ENCODE results near the gene PRAC1.

Gene PRAC1

DNA sequence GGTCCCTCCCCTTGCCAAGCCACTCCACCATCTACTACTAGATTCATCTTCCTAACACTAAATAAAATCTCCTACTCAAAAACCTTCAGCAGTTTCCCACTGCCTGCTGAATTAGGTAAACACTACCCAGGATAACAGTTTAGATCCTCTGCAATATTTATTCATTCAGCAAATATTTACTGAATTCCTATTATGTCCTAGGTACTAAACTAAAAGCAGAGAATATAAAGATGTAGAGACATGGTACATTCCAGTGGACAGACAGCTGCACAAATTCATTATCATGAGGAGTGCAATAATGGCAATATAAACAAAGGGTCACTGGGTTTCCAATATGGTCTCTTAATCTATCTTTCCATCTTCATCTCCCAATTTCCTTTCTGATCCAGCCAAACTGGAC, 37.0 kb upstream of the PRAC1 start:
- TF ChIP-seq, protein P1, sequence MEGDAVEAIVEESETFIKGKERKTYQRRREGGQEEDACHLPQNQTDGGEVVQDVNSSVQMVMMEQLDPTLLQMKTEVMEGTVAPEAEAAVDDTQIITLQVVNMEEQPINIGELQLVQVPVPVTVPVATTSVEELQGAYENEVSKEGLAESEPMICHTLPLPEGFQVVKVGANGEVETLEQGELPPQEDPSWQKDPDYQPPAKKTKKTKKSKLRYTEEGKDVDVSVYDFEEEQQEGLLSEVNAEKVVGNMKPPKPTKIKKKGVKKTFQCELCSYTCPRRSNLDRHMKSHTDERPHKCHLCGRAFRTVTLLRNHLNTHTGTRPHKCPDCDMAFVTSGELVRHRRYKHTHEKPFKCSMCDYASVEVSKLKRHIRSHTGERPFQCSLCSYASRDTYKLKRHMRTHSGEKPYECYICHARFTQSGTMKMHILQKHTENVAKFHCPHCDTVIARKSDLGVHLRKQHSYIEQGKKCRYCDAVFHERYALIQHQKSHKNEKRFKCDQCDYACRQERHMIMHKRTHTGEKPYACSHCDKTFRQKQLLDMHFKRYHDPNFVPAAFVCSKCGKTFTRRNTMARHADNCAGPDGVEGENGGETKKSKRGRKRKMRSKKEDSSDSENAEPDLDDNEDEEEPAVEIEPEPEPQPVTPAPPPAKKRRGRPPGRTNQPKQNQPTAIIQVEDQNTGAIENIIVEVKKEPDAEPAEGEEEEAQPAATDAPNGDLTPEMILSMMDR (conservative IDR thresholded peaks at IDR 0.05; ENCODE audit: control insufficient read depth, insufficient read depth, low read depth, low read length): no peak
- DNase-seq (ENCODE audit: low read depth): no peak
- no peak overlapping the region for H3K4me3 ChIP-seq (ENCODE audit: control insufficient read depth, low read depth, low read length)

DNA sequence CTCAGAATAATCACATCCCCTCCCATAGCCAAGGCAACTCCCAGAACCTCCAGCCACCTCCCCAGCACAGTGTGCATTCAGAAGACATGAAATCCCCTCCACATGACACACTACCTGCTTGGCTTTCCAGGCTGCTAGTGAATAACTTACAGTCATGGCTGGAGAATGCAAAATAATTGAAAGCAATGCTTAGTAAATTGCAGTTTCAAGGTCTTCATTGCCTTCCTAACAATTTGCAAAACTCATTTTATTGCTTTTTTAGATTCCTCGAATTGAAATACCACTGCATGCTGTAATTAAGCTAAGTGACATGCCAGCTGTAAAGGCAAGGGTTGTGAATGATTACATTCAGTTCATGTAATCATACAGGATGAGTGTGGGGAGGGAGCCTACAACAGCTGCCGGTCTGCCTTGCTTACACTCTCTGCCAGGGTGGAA, 35.2 kb upstream of the PRAC1 start:
- no peak for DNase-seq (ENCODE audit: low read depth)
- TF ChIP-seq, protein P1 (conservative IDR thresholded peaks at IDR 0.05; ENCODE audit: control insufficient read depth, insufficient read depth, low read depth, low read length): no peak
- H3K4me3 ChIP-seq (ENCODE audit: control insufficient read depth, low read depth, low read length): no peak overlapping the region

DNA sequence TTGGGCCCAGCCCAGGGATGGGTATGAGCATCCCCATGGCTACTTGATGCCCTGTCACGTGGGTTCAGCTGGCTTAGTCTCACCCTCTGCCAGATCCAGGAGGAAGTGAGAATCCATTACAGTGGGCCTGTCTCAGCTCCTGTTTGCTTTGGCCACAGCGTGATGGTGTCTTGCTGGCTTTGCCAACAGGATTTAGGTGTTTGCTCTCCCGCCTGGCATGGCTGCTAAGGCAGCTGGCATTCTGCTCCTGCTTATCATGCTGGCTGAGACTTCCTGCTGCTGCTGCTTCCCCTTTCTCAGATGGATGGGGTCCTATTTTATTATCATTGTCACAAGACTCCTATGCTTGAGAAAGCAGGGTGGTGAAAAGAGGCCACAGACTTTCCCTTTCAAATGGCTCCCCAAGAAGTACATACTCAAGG, 34.5 kb upstream of the PRAC1 start:
- TF ChIP-seq, protein P1 (conservative IDR thresholded peaks at IDR 0.05; ENCODE audit: control insufficient read depth, insufficient read depth, low read depth, low read length): no peak
- no peak for DNase-seq (ENCODE audit: low read depth)
- no peak overlapping the region for H3K4me3 ChIP-seq (ENCODE audit: control insufficient read depth, low read depth, low read length)

DNA sequence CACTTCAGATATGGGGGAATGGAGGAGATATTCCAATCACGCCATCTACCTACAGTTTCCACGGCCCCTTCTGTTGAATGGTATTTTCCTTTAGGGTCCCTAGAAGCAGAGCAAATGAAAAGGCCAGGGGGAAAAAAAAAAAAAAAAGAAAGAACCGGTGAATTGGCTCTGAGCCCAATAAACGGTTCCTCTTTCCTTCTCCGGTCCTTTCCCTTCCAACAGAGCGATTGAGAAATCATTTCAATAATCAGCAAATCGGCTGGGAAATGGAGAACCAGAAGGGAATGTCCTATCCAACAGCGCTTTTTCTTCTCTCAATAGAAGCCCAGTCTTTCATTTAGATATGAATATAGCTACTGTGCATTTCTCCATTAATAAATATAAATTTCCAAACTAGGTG, 33.0 kb upstream of the PRAC1 start:
- no peak overlapping the region for H3K4me3 ChIP-seq (ENCODE audit: control insufficient read depth, low read depth, low read length)
- TF ChIP-seq, protein P1 (conservative IDR thresholded peaks at IDR 0.05; ENCODE audit: control insufficient read depth, insufficient read depth, low read depth, low read length): no peak
- DNase-seq (ENCODE audit: low read depth): no peak

DNA sequence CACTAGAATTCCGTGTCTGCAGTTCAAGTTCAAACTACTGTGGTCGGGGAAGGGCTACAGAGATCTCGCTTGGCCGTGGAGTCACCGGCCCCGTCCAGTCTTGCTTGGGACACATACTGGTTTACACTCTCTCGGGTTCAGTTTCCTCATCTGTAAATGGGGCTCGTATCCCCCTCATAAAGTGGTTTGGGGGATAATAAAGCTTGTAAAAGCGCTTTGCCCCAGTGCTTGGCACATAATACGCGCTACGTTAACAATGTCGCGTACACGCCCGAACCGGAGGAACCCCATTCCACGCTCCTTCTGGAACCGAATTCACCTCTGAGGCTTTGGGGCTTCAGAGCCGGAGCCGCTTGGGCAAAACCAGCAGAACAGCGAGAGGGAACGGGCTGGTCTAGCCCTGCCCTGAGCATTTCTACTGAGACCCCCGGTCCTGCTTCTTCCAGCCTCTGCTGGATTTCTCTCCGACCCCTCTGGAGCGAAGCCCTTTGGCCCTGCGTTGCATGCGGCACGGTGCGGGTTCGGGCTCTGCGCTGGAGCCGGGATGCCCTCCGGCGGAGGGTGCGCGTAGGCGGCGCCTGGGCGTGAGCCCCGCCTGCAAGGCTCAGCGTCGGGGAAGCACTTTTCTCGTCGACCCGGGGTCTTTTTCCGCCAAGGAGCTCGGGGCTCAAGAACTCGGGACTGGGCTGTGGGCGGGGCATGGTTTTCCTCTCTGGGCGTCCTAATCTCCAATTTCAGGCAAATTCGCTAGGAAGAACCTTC, 32.4 kb upstream of the PRAC1 start:
- no peak for DNase-seq (ENCODE audit: low read depth)
- TF ChIP-seq, protein P1 (conservative IDR thresholded peaks at IDR 0.05; ENCODE audit: control insufficient read depth, insufficient read depth, low read depth, low read length): no peak
- H3K4me3 ChIP-seq (ENCODE audit: control insufficient read depth, low read depth, low read length): no peak overlapping the region

DNA sequence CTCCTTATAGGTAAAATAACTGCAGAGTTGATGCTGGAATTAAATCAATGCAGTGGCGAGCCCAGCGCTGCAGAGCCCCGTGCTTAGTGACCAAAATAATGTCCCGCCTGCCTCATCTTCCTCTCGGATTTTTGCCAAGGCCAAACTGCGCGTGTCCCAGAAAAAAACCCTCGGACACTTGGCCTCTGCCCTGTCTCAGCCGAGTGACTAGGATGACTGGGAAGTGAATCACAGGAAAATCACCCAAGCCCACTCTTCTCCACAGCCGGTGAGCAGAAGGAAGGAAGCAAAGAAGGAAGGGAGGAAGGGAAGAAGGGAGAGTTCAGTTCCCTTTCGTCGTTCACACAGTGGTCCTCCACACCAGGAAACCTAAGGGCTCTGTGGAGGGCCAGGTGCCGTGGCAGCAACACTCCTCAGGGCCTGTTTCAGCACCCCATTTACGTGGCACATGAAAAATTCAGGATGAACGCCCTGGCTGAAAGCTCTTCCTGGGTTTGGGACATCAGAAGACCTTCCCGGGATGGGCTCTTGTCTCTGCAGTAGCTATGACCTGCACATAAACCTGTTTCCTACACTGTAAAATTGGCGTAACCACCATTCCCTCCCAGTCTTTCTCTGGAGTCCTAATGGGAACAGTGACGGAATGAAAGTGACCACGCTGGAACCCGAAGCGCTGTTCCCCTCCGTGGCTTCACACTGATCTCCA, 31.6 kb upstream of the PRAC1 start:
- no peak overlapping the region for H3K4me3 ChIP-seq (ENCODE audit: control insufficient read depth, low read depth, low read length)
- peak; percentile 14 for DNase-seq (ENCODE audit: low read depth)
- TF ChIP-seq, protein P1 (conservative IDR thresholded peaks at IDR 0.05; ENCODE audit: control insufficient read depth, insufficient read depth, low read depth, low read length): no peak
